Endothelial cell (in vitro differentiated cells): ENCODE measurements around the gene NAA38. TPM values are rescaled to one million over a fixed set of nuclear protein-coding genes. Genes with fewer than 3 reads are reported as not detected.
"Not testable (repeated sequence)": the region's sequence is repeated elsewhere in the genome, so short reads cannot be mapped to it uniquely, and the experiment has no call there.

Experiments
- DNase-seq: peaks from one replicate; pipeline ENCODE4 v3.0.0; 2021; ENCODE audit warnings: low spot score
- H3K27ac Mint-ChIP-seq: one replicate; pipeline ENCODE4 v1.8.0; 2021; ENCODE audit warnings: mixed read lengths, inconsistent platforms; ENCODE audit not compliant: unreplicated experiment
- H3K27me3 Mint-ChIP-seq: one replicate; pipeline ENCODE4 v1.8.0; 2021; ENCODE audit warnings: mild to moderate bottlenecking, moderate library complexity, mixed read lengths, inconsistent platforms; ENCODE audit not compliant: unreplicated experiment
- H3K36me3 Mint-ChIP-seq: one replicate; pipeline ENCODE4 v1.8.0; 2021; ENCODE audit warnings: mild to moderate bottlenecking, low read depth, mixed read lengths, inconsistent platforms; ENCODE audit not compliant: unreplicated experiment
- H3K4me1 Mint-ChIP-seq: one replicate; pipeline ENCODE4 v1.8.0; 2021; ENCODE audit warnings: mild to moderate bottlenecking, mixed read lengths, inconsistent platforms; ENCODE audit not compliant: unreplicated experiment
- H3K4me3 Mint-ChIP-seq: one replicate; pipeline ENCODE4 v1.8.0; 2021; ENCODE audit warnings: mild to moderate bottlenecking, mixed read lengths, inconsistent platforms; ENCODE audit not compliant: unreplicated experiment
- H3K9me3 Mint-ChIP-seq: one replicate; pipeline ENCODE4 v1.8.0; 2021; ENCODE audit warnings: mixed read lengths, inconsistent platforms; ENCODE audit not compliant: unreplicated experiment
- CTCF ChIP-seq: fragments of 200-600 bp; sonication (generic); IDR thresholded peaks from one replicate; pipeline ENCODE4 v1.5.0; 2021; ENCODE audit warnings: antibody characterized with exemption; ENCODE audit not compliant: unreplicated experiment
- total RNA-seq: library from RNA; stranded (reverse); fragmentation: NEBNext Ultra II Directional; extraction: Animal tissue kit (Norgen Biotek cat#: 25700); gene quantifications from one replicate; pipeline ENCODE4 v1.2.1, GENCODE V29; 2021; ENCODE audit not compliant: unreplicated experiment

The NAA38 gene
- total RNA-seq, 1 donor from 2014 or later = 97.9 TPM

GRCh38 chr17:7873051-7873450 lies 15.7 kb upstream of the NAA38 start:
- H3K27ac Mint-ChIP-seq = no peak overlapping the region
- no peak for TF ChIP-seq CTCF
- H3K4me1 Mint-ChIP-seq = peaks cover 7% of the 10 kb centered on the region
- no peak overlapping the region for H3K4me3 Mint-ChIP-seq
- DNase-seq = no peak
- H3K9me3 Mint-ChIP-seq = no peaks in the 10 kb centered on the region
- H3K36me3 Mint-ChIP-seq = peaks cover 16% of the 10 kb centered on the region
- peaks cover 3% of the 10 kb centered on the region for H3K27me3 Mint-ChIP-seq

- Mint-ChIP-seq H3K36me3 (peaks cover 16% of the 10 kb centered on the region), H3K27ac (no peak overlapping the region), H3K9me3 (no peaks in the 10 kb centered on the region), H3K27me3 (peaks cover 3% of the 10 kb centered on the region), H3K4me1 (peaks cover 18% of the 10 kb centered on the region), H3K4me3 (peak overlapping the region; percentile 68)
- TF ChIP-seq CTCF = no peak
- no peak for DNase-seq
Measured at GRCh38 chr17:7867881-7868329, 10.5 kb upstream of the NAA38 start.

GRCh38 chr17:7864995-7865650 lies 7.8 kb upstream of the NAA38 start:
- Mint-ChIP-seq H3K4me1 (peaks cover 35% of the 10 kb centered on the region), H3K27ac (no peak overlapping the region), H3K36me3 (peaks cover 24% of the 10 kb centered on the region), H3K27me3 (peaks cover 5% of the 10 kb centered on the region), H3K4me3 (no peak overlapping the region), H3K9me3 (no peaks in the 10 kb centered on the region)
- DNase-seq = no peak
- TF ChIP-seq CTCF = no peak

- peaks cover 29% of the 10 kb centered on the region for H3K36me3 Mint-ChIP-seq
- H3K27me3 Mint-ChIP-seq, DNase-seq, H3K9me3 Mint-ChIP-seq, H3K4me3 Mint-ChIP-seq, H3K27ac Mint-ChIP-seq: not testable (repeated sequence)
- H3K4me1 Mint-ChIP-seq = peaks cover 40% of the 10 kb centered on the region
Measured at GRCh38 chr17:7864384-7864783, 7.0 kb upstream of the NAA38 start.

GRCh38 chr17:7862692-7863437 lies 5.5 kb upstream of the NAA38 start:
- peaks cover 36% of the 10 kb centered on the region for H3K4me1 Mint-ChIP-seq
- TF ChIP-seq CTCF = peak; percentile 81
- H3K27me3 Mint-ChIP-seq = peaks cover 3% of the 10 kb centered on the region
- peak; percentile 46 for DNase-seq
- H3K4me3 Mint-ChIP-seq = no peak overlapping the region
- peaks cover 33% of the 10 kb centered on the region for H3K36me3 Mint-ChIP-seq
- no peaks in the 10 kb centered on the region for H3K9me3 Mint-ChIP-seq
- no peak overlapping the region for H3K27ac Mint-ChIP-seq
